B cell (primary cell): Measurements from ENCODE around the gene SUMO2. TPM values are rescaled to one million over a fixed set of nuclear protein-coding genes. Genes with fewer than 3 reads are reported as not detected.

Source experiments
- ATAC-seq: fragments of 200-7000 bp; cut with Tn5 transposase; one replicate; pipeline ENCODE4 v1.10.0; 2021; ENCODE audit warnings: low read depth, mild to moderate bottlenecking, moderate number of reproducible peaks, moderate library complexity
- CTCF ChIA-PET: fragments of 350-600 bp; sonication (Branson Sonifier 250); formaldehyde crosslinking; loops from one replicate; lab custom pipeline; 2021; ENCODE audit warnings: antibody characterized with exemption, inconsistent platforms; lab: Charles Lee
- POLR2A ChIA-PET: fragments of 350-600 bp; sonication (Branson Sonifier 250); formaldehyde crosslinking; loops from one replicate; lab custom pipeline; 2021; ENCODE audit warnings: antibody characterized with exemption; lab: Charles Lee
- DNase-seq: peaks from one replicate; pipeline ENCODE4 v3.0.0; 2013
- H2AFZ ChIP-seq: 2 replicates; pipeline ENCODE4 v1.6.1; 2012; ENCODE audit warnings: mild to moderate bottlenecking, low read depth, low read length; ENCODE audit not compliant: insufficient read depth, poor library complexity, severe bottlenecking
- H3K27ac ChIP-seq, 2 donors: 1 replicate in 1 of 2; 2 replicates in 1 of 2; pipeline ENCODE4 v1.5.1; 2012 to 2013; ENCODE audit warnings: low read length in 2 of 2, mild to moderate bottlenecking in 2 of 2, moderate library complexity in 1 of 2
- H3K27me3 ChIP-seq, 4 experiments: fragments of 200-600 bp in 1 of 4; sonication (generic) in 1 of 4; replicated peaks in 1 of 4; 1 replicate in 2 of 4; 2 replicates in 2 of 4; pipeline versions ENCODE4 v1.6.1 to v1.7.0; 2013 to 2016; ENCODE audit warnings: low read length in 3 of 4, mild to moderate bottlenecking in 2 of 4, mixed read lengths in 1 of 4, moderate library complexity in 1 of 4; ENCODE audit not compliant: insufficient read depth in 4 of 4, control insufficient read depth in 3 of 4; ENCODE audit errors: control extremely low read depth in 1 of 4
- H3K36me3 ChIP-seq, 2 experiments: replicated peaks in 1 of 2; 1 replicate in 1 of 2; 2 replicates in 1 of 2; pipeline versions ENCODE4 v1.6.1 to v1.7.1; 2013; ENCODE audit warnings: low read length in 1 of 2; ENCODE audit not compliant: insufficient read depth in 2 of 2, control insufficient read depth in 1 of 2; ENCODE audit errors: control extremely low read depth in 1 of 2, extremely low read depth in 1 of 2
- H3K4me1 ChIP-seq, 2 donors: fragments of 200-600 bp in 1 of 2; sonication (generic) in 1 of 2; 1 replicate in 1 of 2; 2 replicates in 1 of 2; pipeline versions ENCODE4 v1.5.1 to v1.6.1; 2013 to 2017; ENCODE audit warnings: low read length in 2 of 2; ENCODE audit not compliant: control insufficient read depth in 2 of 2, insufficient read depth in 2 of 2
- H3K4me2 ChIP-seq: replicated peaks from 2 replicates; pipeline ENCODE3; 2012; ENCODE audit warnings: mild to moderate bottlenecking, low read depth, low read length; ENCODE audit not compliant: poor library complexity, severe bottlenecking
- H3K4me3 ChIP-seq, 5 experiments: fragments of 200-600 bp in 1 of 5; sonication (generic) in 1 of 5; 1 replicate in 3 of 5; 2 replicates in 2 of 5; pipeline versions ENCODE4 v1.5.1 to v1.7.0; 2011 to 2016; ENCODE audit warnings: low read length in 4 of 5, mild to moderate bottlenecking in 4 of 5, low read depth in 2 of 5, control low read depth in 1 of 5, moderate library complexity in 1 of 5; ENCODE audit not compliant: insufficient read depth in 1 of 5; ENCODE audit errors: control extremely low read depth in 1 of 5, extremely low read depth in 1 of 5
- H3K79me2 ChIP-seq: fragments of 200-600 bp; sonication (generic); one replicate; pipeline ENCODE4 v1.6.0; 2016; ENCODE audit warnings: low read length; ENCODE audit not compliant: control insufficient read depth, insufficient read depth
- H3K9ac ChIP-seq: fragments of 200-600 bp; sonication (generic); 2 replicates; pipeline ENCODE4 v1.6.1; 2017; ENCODE audit warnings: mild to moderate bottlenecking, low read length, moderate library complexity
- H3K9me3 ChIP-seq, 3 donors: one replicate each; pipeline versions ENCODE4 v1.6.1 to v1.7.1; 2013; ENCODE audit warnings: low read length in 2 of 3; ENCODE audit not compliant: control insufficient read depth in 2 of 3, insufficient read depth in 1 of 3; ENCODE audit errors: control extremely low read depth in 1 of 3
- H4K20me1 ChIP-seq: 2 replicates; pipeline ENCODE4 v1.6.0; 2012; ENCODE audit warnings: mild to moderate bottlenecking, low read length; ENCODE audit not compliant: insufficient read depth, control insufficient read depth, poor library complexity, severe bottlenecking
- H3K27ac Mint-ChIP-seq: one replicate; pipeline ENCODE4 v1.8.0; 2021; ENCODE audit warnings: mixed read lengths
- H3K27me3 Mint-ChIP-seq: one replicate; pipeline ENCODE4 v1.8.0; 2021; ENCODE audit warnings: mixed read lengths
- H3K4me1 Mint-ChIP-seq: one replicate; pipeline ENCODE4 v1.8.0; 2021; ENCODE audit warnings: mixed read lengths
- H3K4me3 Mint-ChIP-seq: one replicate; pipeline ENCODE4 v1.8.0; 2021; ENCODE audit warnings: mixed read lengths
- H3K9me3 Mint-ChIP-seq: one replicate; pipeline ENCODE4 v1.8.0; 2022; ENCODE audit warnings: mixed read lengths; ENCODE audit not compliant: insufficient read depth
- CTCF ChIP-seq: fragments of 200-600 bp; IDR thresholded peaks from one replicate; pipeline ENCODE4 v1.8.0; 2022; ENCODE audit warnings: antibody characterized with exemption, mild to moderate bottlenecking
- EZH2 ChIP-seq: IDR thresholded peaks from 2 replicates; pipeline ENCODE4 v1.6.1; 2012; ENCODE audit warnings: borderline replicate concordance, low read depth, mild to moderate bottlenecking, moderate library complexity, low read length; ENCODE audit not compliant: insufficient read depth, poor library complexity, severe bottlenecking
- WGBS: methylation state at CpG from one replicate; pipeline ENCODE4 v1.1.5; 2013; ENCODE audit warnings: missing lambda C conversion rate; ENCODE audit not compliant: insufficient coverage; 5-methylcytosine and 5-hydroxymethylcytosine counted together
- intact Hi-C: fragments of 100-400 bp; cut with micrococcal nuclease; formaldehyde crosslinking; loops from one replicate; pipeline ENCODE4 v1.10.0; 2022
- polyA plus RNA-seq: library from polyadenylated mRNA; depleted of rRNA; stranded (reverse); fragments of >200 nt; gene quantifications from 2 replicates; pipeline ENCODE4 v1.2.3, GENCODE V29; 2012
- total RNA-seq, 2 donors: library from RNA; stranded (reverse); fragments of 120-200 nt in 1 of 2; gene quantifications; 1 replicate in 1 of 2; 2 replicates in 1 of 2; pipeline versions ENCODE4 v1.2.3 to v1.2.4, GENCODE V29; 2013 to 2022

The SUMO2 gene
- total and polyA plus RNA-seq, 2 donors (not counting 1 experiment from before 2014, with no cell fraction given) = 35.1 to 229 TPM

DNA sequence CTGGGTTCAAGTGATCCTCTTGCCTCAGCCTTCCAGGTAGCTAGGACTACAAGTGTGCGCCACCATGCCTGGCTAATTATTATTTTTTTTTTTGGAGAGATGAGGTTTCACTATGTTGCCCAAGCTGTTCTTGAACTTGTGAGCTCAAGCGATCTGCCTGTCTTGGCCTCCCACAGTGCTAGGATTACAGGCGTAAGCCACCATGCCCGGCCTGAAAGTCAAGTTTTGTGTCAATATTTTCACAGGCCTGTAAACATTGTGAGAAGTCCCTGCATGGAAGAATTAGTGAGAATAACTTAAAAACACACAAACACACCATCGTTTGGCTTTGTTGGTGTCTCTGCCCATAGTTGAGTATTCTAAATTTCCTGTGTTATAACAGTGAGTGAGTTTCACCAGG lies 45.0 kb upstream of the SUMO2 start:
- Mint-ChIP-seq H3K27me3 (no peaks in the 10 kb centered on the region), H3K9me3 (no peaks in the 10 kb centered on the region), H3K4me3 (no peak overlapping the region), H3K27ac (no peak overlapping the region), H3K4me1 (no peaks in the 10 kb centered on the region)
- Histone ChIP-seq H3K36me3 (peaks cover 6 to 69% of the 10 kb centered on the region in 2 experiments), H3K27me3 (no peaks in the 10 kb centered on the region), H2AFZ (no peak overlapping the region), H3K4me1 (no peaks in the 10 kb centered on the region), H3K4me3 (no peak overlapping the region), H3K9me3 (no peaks in the 10 kb centered on the region), H3K27ac (no peak overlapping the region), H4K20me1 (no peaks in the 10 kb centered on the region), H3K4me2 (no peak overlapping the region), H3K9ac (no peak overlapping the region), H3K79me2 (peaks cover 2% of the 10 kb centered on the region)
- WGBS = 100% methylated on average over 1 of the region's 5 CpGs
- CTCF ChIA-PET = interaction anchor here (0.6 to 3.9 kb wide), 2 partner anchors 114 to 609 kb away, joined by 4 to 14 read pairs; no protein-coding TSS in a partner anchor
- TF ChIP-seq EZH2 (no peak), CTCF (no peak)
- DNase-seq = no peak
- POLR2A ChIA-PET = no interaction called here
- intact Hi-C loops = no loop called here
- no peak for ATAC-seq

DNA sequence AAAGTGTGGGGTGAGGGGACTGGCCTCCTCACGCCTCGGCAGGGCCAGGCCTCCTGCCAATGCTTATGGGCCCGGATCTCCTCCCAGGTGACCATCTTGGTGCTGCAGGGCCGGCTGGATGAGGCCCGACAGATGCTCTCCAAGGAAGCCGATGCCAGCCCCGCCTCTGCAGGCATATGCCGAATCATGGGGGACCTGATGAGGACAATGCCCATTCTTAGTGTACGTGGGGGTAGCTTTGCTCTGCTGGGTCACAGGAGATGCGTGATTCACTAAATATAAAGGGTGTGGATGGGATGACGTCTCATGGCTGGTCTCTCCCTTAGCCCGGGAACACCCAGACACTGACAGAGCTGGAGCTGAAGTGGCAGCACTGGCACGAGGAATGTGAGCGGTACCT lies 42.3 kb upstream of the SUMO2 start:
- H2AFZ ChIP-seq = no peak overlapping the region
- no peak overlapping the region for H3K27ac ChIP-seq
- H3K4me1 ChIP-seq = no peaks in the 10 kb centered on the region
- TF ChIP-seq EZH2 (no peak), CTCF (no peak)
- ATAC-seq = no peak
- no peaks in the 10 kb centered on the region for H3K27me3 Mint-ChIP-seq
- no peaks in the 10 kb centered on the region for H3K9me3 Mint-ChIP-seq
- H3K79me2 ChIP-seq = peaks cover 6% of the 10 kb centered on the region
- CTCF ChIA-PET = interaction anchor here (0.6 to 1.8 kb wide), 2 partner anchors 24 to 190 kb away, joined by 3 to 9 read pairs; no protein-coding TSS in a partner anchor
- no peaks in the 10 kb centered on the region for H3K4me1 Mint-ChIP-seq
- no peak overlapping the region for H3K9ac ChIP-seq
- H3K9me3 ChIP-seq = no peaks in the 10 kb centered on the region
- H3K4me3 Mint-ChIP-seq = no peak overlapping the region
- no peaks in the 10 kb centered on the region for H4K20me1 ChIP-seq
- no peak overlapping the region for H3K4me2 ChIP-seq
- no peak overlapping the region for H3K27ac Mint-ChIP-seq
- H3K36me3 ChIP-seq = peaks cover 0 to 55% of the 10 kb centered on the region in 2 experiments
- intact Hi-C loops = no loop called here
- DNase-seq = no peak
- POLR2A ChIA-PET = no interaction called here
- no peaks in the 10 kb centered on the region for H3K27me3 ChIP-seq
- 93% methylated on average over 14 of the region's 14 CpGs for WGBS
- no peak overlapping the region for H3K4me3 ChIP-seq
